Epithelial cell of proximal tubule (primary cell): ENCODE measurements around the gene LUZP2. TPM values are rescaled to one million over a fixed set of nuclear protein-coding genes. Genes with fewer than 3 reads are reported as not detected.

ENCODE experiments used
- DNase-seq: peaks from one replicate; pipeline ENCODE4 v3.0.0-alpha.2; 2011; ENCODE audit warnings: low read depth
- H3K4me3 ChIP-seq: 2 replicates; pipeline ENCODE4 v1.5.1; 2011; ENCODE audit warnings: low read depth, mild to moderate bottlenecking, low read length
- total RNA-seq: library from RNA; depleted of rRNA; stranded (reverse); fragments of >200 nt; gene quantifications from 2 replicates; pipeline ENCODE4 v1.2.3, GENCODE V29; 2015
- TF ChIP-seq, protein P1 (sequence below): conservative IDR thresholded peaks from 2 replicates; pipeline ENCODE4 v1.5.1; 2012; ENCODE audit warnings: low read depth, mild to moderate bottlenecking, low read length

Gene LUZP2
- 0.75 TPM in 1 of 2 replicates, not detected in the other for total RNA-seq

DNA sequence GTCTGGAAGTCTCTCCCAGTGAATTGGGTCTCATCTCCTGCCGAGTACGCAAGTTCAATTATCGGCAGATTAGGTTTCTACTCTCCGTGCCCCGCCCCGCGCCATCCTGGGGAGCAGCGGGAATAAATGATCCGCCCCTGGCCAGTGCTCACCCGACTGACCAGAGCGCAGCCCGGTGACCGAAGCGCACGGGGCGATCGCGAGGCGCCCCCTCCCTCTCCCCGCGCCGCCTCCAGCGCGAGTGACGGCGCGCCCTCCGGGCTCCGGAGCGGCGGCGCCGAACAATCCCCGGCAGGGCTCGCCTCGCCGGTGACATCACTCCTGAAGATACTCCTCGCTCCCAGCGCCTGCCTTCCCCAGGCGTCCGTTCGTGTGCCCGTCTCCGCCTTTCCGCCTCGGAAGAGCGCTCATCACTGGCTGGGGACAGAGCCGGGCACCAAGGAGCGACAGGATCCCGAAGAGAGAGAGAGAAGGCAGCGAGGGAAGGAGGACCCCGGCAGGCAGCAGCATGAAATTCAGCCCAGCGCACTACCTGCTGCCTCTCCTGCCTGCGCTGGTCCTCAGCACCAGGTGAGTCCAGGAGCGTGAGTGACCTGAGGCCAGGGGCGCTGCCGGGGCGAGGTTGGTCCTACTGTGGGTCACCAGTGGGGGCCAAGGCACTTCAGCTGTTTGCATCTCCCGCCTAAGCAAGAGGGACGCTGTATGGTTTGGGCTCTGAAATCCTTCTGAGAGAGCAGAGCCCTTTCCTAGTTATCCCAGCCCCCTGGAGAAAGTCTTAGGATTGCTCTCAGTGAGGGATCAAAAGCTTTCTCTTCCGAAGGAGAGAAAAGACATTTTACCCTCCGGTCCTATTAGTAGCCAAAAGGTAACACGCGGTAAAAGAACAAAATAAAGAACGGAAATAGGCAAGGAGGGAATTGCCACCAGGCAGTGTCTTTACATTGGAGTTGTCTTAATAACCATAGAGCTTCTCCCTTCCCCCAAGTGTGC is at the start of gene LUZP2:
Gene LUZP2 (plus strand): TSS at position 318 of the 990 bp plus-strand sequence.
- no peak for DNase-seq
- TF ChIP-seq, protein P1, sequence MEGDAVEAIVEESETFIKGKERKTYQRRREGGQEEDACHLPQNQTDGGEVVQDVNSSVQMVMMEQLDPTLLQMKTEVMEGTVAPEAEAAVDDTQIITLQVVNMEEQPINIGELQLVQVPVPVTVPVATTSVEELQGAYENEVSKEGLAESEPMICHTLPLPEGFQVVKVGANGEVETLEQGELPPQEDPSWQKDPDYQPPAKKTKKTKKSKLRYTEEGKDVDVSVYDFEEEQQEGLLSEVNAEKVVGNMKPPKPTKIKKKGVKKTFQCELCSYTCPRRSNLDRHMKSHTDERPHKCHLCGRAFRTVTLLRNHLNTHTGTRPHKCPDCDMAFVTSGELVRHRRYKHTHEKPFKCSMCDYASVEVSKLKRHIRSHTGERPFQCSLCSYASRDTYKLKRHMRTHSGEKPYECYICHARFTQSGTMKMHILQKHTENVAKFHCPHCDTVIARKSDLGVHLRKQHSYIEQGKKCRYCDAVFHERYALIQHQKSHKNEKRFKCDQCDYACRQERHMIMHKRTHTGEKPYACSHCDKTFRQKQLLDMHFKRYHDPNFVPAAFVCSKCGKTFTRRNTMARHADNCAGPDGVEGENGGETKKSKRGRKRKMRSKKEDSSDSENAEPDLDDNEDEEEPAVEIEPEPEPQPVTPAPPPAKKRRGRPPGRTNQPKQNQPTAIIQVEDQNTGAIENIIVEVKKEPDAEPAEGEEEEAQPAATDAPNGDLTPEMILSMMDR, result no peak
- H3K4me3 ChIP-seq, result peak within 1 kb of the TSS; percentile 53

DNA sequence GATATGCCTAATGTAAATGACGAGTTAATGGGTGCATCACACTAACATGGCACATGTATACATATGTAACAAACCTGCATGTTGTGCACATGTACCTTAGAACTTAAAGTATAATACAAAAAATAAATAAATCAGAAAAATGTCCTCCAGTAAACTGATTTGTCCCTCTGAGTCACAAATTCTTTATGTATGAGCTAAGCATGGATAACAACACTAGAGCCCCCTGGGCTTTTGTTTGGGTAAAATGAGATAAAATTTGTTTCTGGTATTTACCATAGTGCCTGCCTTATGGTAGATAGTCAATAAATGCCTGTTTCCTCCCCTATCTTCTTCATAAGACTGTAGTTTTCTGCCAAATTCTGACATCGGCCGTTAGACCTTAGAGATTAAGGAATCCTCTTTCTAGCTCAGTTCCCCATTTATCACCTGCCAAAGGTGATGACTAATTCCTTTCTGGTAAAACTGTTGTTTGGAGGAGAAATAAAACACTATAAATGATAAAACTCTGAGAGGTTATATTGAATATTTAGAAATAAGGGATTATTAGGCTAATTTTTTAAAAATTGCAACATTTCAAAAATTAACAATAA is 43.6 kb upstream of the LUZP2 start:
- no peak overlapping the region for H3K4me3 ChIP-seq
- DNase-seq, result no peak
- TF ChIP-seq, protein P1, result no peak

DNA sequence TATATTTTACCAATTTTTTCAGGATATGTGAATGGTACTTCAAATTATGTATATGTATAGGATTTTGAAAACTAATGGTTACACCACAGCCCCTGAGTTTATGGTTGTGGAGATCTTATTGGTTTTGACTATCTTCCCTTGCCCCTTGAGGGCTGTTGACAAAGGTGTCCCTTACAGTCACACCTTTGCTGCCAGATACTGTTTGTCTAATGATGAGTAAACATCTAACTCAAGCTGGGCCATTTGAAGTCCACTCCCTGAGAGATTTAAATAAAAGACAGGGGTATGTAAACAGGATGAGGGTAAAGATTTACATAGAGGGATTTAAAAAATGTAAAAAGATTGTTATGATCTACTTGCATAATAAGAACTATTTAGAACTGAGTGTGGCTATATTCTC is 38.9 kb upstream of the LUZP2 start:
- H3K4me3 ChIP-seq, result no peak overlapping the region
- DNase-seq, result no peak
- TF ChIP-seq, protein P1, result no peak

DNA sequence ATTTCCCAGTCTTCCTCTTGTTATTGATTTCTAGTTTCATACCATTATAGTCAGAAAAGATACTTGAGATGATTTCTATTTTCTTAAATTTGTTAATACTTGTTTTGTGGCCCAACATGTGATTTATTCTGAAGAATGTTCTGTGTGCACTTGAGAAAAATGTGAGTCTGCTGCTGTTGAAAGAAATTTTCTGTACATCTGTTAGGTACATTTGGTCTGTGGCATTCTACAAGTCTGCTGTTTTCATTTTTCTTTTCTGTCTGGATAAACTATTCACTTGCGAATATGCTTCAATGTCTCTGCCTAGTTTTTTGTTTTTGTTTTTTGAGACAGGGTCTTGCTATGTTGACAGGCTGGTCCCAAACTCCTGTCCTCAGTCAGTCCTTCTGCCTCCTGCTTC is 26.4 kb upstream of the LUZP2 start:
- no peak for DNase-seq
- no peak overlapping the region for H3K4me3 ChIP-seq
- TF ChIP-seq, protein P1, result no peak

DNA sequence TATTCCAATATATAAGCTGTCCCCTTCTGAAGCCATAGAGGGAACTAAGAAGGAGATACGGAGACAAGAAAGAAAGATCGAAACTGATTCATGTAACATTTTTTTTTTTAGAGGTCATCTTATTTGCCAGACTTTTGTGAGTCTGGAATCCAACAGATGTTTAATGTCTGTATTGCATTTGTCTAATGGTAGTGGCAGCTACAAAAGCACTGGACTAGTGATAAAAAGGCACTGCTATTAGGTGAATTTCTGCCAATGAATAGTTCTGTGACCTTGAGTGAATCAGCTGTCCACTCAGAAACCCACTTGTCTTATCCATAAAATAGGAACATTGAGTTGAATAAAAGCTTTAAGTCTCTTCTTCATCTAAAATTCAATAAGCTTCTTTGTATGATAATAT is 25.8 kb upstream of the LUZP2 start:
- TF ChIP-seq, protein P1, result no peak
- DNase-seq, result no peak
- H3K4me3 ChIP-seq, result no peak overlapping the region

DNA sequence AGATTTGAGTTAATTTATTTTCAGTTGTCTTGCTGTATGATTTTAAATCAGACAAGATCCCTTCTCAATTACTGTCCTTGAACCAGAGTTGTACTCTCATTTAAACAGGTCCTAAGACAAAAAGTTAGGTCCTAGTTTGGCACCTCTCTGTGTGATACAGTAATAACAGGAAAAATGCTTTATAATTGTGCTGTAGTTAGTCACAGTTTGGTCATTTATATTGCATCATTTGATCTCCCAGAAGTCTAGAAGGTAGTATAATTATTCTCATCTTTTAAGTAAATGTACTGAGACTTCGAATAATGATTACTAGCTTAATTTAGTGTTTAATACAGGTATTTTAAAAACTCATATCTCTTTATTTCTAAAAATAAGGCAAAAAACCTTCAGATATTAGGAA is 18.1 kb upstream of the LUZP2 start:
- TF ChIP-seq, protein P1, result no peak
- H3K4me3 ChIP-seq, result no peak overlapping the region
- DNase-seq, result no peak
